Endothelial cell of umbilical vein (primary cell): ENCODE data around the gene ROBO4. TPM values are rescaled to one million over a fixed set of nuclear protein-coding genes. Genes with fewer than 3 reads are reported as not detected.

Source experiments
- BruUV-seq: library from RNA; stranded (reverse); fragments of 400-500 nt; replicated peaks from 2 replicates; lab custom pipeline; 2021; lab: Mats Ljungman, UMichigan
- CTCF ChIA-PET: fragments of 300-600, 350-600 bp; sonication (Branson Sonifier 250); formaldehyde crosslinking; loops from one replicate; lab custom pipeline; 2021; ENCODE audit warnings: antibody characterized with exemption, inconsistent platforms; lab: Charles Lee
- POLR2A ChIA-PET: fragments of 300-600, 350-600 bp; sonication (Branson Sonifier 250); formaldehyde crosslinking; loops from one replicate; lab custom pipeline; 2021; ENCODE audit warnings: antibody characterized with exemption, inconsistent platforms; lab: Charles Lee
- DNase-seq: peaks from one replicate; pipeline ENCODE4 v3.0.0-alpha.2; 2011; ENCODE audit warnings: low read depth, low spot score
- FAIRE-seq: peaks from 2 replicates; lab custom pipeline; 2011; peaks lifted over from hg19 to GRCh38; lab: Jason Lieb, UNC
- H2AFZ ChIP-seq: 2 replicates; pipeline ENCODE4 v1.6.0; 2012; ENCODE audit warnings: low read depth, low read length, control low read depth, inconsistent platforms
- H3K27ac ChIP-seq: 2 replicates; pipeline ENCODE4 v1.5.1; 2011; ENCODE audit warnings: low read depth, mild to moderate bottlenecking, control low read depth, low read length, moderate library complexity; ENCODE audit not compliant: insufficient read depth
- H3K27me3 ChIP-seq, 2 experiments: 2 replicates each; pipeline versions ENCODE4 v1.6.0 to v1.6.1; 2011; ENCODE audit warnings: low read length in 2 of 2, mixed read lengths in 1 of 2; ENCODE audit not compliant: control insufficient read depth in 2 of 2, insufficient read depth in 2 of 2
- H3K36me3 ChIP-seq, 2 experiments: 2 replicates in 1 of 2; 3 replicates in 1 of 2; pipeline ENCODE4 v1.5.1; 2011; ENCODE audit warnings: low read length in 2 of 2, mild to moderate bottlenecking in 1 of 2, moderate library complexity in 1 of 2; ENCODE audit not compliant: control insufficient read depth in 2 of 2, insufficient read depth in 2 of 2; ENCODE audit errors: extremely low read depth in 1 of 2
- H3K4me1 ChIP-seq: 3 replicates; pipeline ENCODE4 v1.5.1; 2011; ENCODE audit warnings: mild to moderate bottlenecking, low read length; ENCODE audit not compliant: control insufficient read depth, insufficient read depth; ENCODE audit errors: extremely low read depth
- H3K4me2 ChIP-seq: 2 replicates; pipeline ENCODE4 v1.6.1; 2011; ENCODE audit warnings: low read length, control low read depth, mixed read lengths; ENCODE audit not compliant: insufficient read depth
- H3K4me3 ChIP-seq, 3 experiments: fragments of 200-600 bp in 1 of 3; sonication (generic), shearing (Covaris generic) in 1 of 3; replicated peaks in 1 of 3; 2 replicates each; pipeline ENCODE4 v1.5.1; 2011 to 2016; ENCODE audit warnings: control low read depth in 3 of 3, low read length in 3 of 3, mild to moderate bottlenecking in 2 of 3, inconsistent platforms in 1 of 3, low read depth in 1 of 3, moderate library complexity in 1 of 3; ENCODE audit not compliant: insufficient read depth in 1 of 3
- H3K79me2 ChIP-seq: 2 replicates; pipeline ENCODE4 v1.6.0; 2012; ENCODE audit warnings: low read length, inconsistent platforms; ENCODE audit not compliant: control insufficient read depth, insufficient read depth
- H3K9ac ChIP-seq: replicated peaks from 2 replicates; pipeline ENCODE3; 2011; ENCODE audit warnings: low read length, control low read depth; ENCODE audit not compliant: insufficient read depth; ENCODE audit errors: extremely low read depth
- H3K9me1 ChIP-seq: replicated peaks from 3 replicates; pipeline ENCODE4 v1.6.0; 2011; ENCODE audit warnings: mild to moderate bottlenecking, low read length; ENCODE audit not compliant: control insufficient read depth, insufficient read depth; ENCODE audit errors: extremely low read depth
- H3K9me3 ChIP-seq: replicated peaks from 2 replicates; pipeline ENCODE4 v1.5.1; 2012; ENCODE audit warnings: low read length, inconsistent platforms; ENCODE audit not compliant: control insufficient read depth, insufficient read depth
- H4K20me1 ChIP-seq: replicated peaks from 2 replicates; pipeline ENCODE3; 2011; ENCODE audit warnings: mild to moderate bottlenecking, low read length; ENCODE audit not compliant: control insufficient read depth, insufficient read depth; ENCODE audit errors: extremely low read depth
- EZH2 ChIP-seq: IDR thresholded peaks from 2 replicates; pipeline ENCODE4 v1.6.1; 2012; ENCODE audit warnings: borderline replicate concordance, low read depth, mild to moderate bottlenecking, moderate library complexity, low read length, inconsistent platforms; ENCODE audit not compliant: severe bottlenecking
- FOS ChIP-seq: IDR thresholded peaks from 2 replicates; pipeline ENCODE4 v1.6.1; 2011; ENCODE audit warnings: mild to moderate bottlenecking, low read length, moderate library complexity, borderline replicate concordance; ENCODE audit not compliant: insufficient read depth
- GATA2 ChIP-seq: IDR thresholded peaks from 2 replicates; pipeline ENCODE4 v1.7.0; 2011; ENCODE audit warnings: low read depth, mild to moderate bottlenecking, moderate library complexity, mixed read lengths, low read length; ENCODE audit not compliant: insufficient read length, insufficient read depth
- JUN ChIP-seq: IDR thresholded peaks from 2 replicates; pipeline ENCODE4 v1.6.1; 2011; ENCODE audit warnings: borderline replicate concordance, low read depth; ENCODE audit not compliant: insufficient read length, insufficient read depth
- POLR2A ChIP-seq: IDR thresholded peaks from 2 replicates; pipeline ENCODE4 v1.6.1; 2012; ENCODE audit warnings: low read depth, mild to moderate bottlenecking, control low read depth, low read length
- POLR2AphosphoS5 ChIP-seq: IDR thresholded peaks from 2 replicates; pipeline ENCODE4 v1.6.1; 2012; ENCODE audit warnings: low read depth, mild to moderate bottlenecking, control low read depth, low read length, moderate library complexity; ENCODE audit not compliant: insufficient read depth
- dilution Hi-C: fragments of 300-500 bp; cut with MboI; formaldehyde crosslinking; loops from one replicate; pipeline ENCODE4 v1.15.0; 2019; ENCODE audit warnings: low sequenced_read_pairs; ENCODE audit not compliant: extremely low pct_ligation_motif_present
- intact Hi-C: fragments of 100-400 bp; cut with micrococcal nuclease; formaldehyde crosslinking; loops from one replicate; pipeline ENCODE4 v1.10.0; 2022
- polyA plus RNA-seq, 4 experiments: library from polyadenylated mRNA; depleted of rRNA in 3 of 4; stranded (reverse) in 3 of 4; unstranded in 1 of 4; fragments of >200 nt; gene quantifications; 2 replicates each; pipeline versions ENCODE4 v1.2.1 to v1.2.3, GENCODE V29; 2011 to 2012; ENCODE audit warnings: missing spikeins in 1 of 4
- total RNA-seq: library from RNA; stranded (reverse); gene quantifications from 2 replicates; pipeline ENCODE4 v1.2.3, GENCODE V29; 2021

The ROBO4 gene
- total and polyA plus RNA-seq, 2 donors (not counting 3 experiments of a cell fraction or from before 2014, with no cell fraction given) = 260 to 474 TPM

GRCh38 chr11:124887667-124888013, 10.0 kb downstream of the ROBO4 start:
- Histone ChIP-seq H3K4me2 (no peak overlapping the region), H3K9me3 (no peaks in the 10 kb centered on the region), H3K36me3 (peaks cover 66 to 68% of the 10 kb centered on the region in 2 experiments), H3K9me1 (no peaks in the 10 kb centered on the region), H3K27me3 (no peaks in the 10 kb centered on the region), H3K27ac (no peak overlapping the region), H2AFZ (no peak overlapping the region), H3K79me2 (peaks cover 49% of the 10 kb centered on the region), H3K9ac (no peak overlapping the region), H3K4me3 (no peak overlapping the region), H3K4me1 (peaks cover 87% of the 10 kb centered on the region), H4K20me1 (no peaks in the 10 kb centered on the region)
- BruUV-seq = no TSS peak
- intact Hi-C loops = no loop called here
- no peak for TF ChIP-seq FOS
- peak; percentile 52 for TF ChIP-seq POLR2AphosphoS5
- POLR2A ChIA-PET = interaction anchor here (2.0 to 3.8 kb wide), 2 partner anchors 8 to 10 kb away, joined by 10 to 23 read pairs; partner anchors contain the start of gene ROBO4
- CTCF ChIA-PET = interaction anchor here (3.4 to 4.8 kb wide), 2 partner anchors 11 kb away, joined by 16 to 29 read pairs; partner anchors contain the start of gene ROBO4
- dilution Hi-C loops = no loop called here
- no peak for DNase-seq
- no peak for FAIRE-seq

- no peak for FAIRE-seq
- TSS peak; percentile 30 for BruUV-seq
- ChIA-PET CTCF (interaction anchor here (3.4 to 4.8 kb wide), 2 partner anchors 11 to 12 kb away, joined by 16 to 29 read pairs; partner anchors contain the start of gene ROBO4), POLR2A (interaction anchor here (1.2 to 3.8 kb wide), 3 partner anchors 8 to 66 kb away, joined by 5 to 23 read pairs (median 10); partner anchors contain the start of genes CCDC15 and ROBO4)
- Histone ChIP-seq H3K36me3 (peaks cover 61 to 63% of the 10 kb centered on the region in 2 experiments), H3K9me3 (no peaks in the 10 kb centered on the region), H3K4me3 (no peak overlapping the region), H3K79me2 (peaks cover 44% of the 10 kb centered on the region), H3K27ac (no peak overlapping the region), H4K20me1 (no peaks in the 10 kb centered on the region), H2AFZ (no peak overlapping the region), H3K9me1 (no peaks in the 10 kb centered on the region), H3K27me3 (no peaks in the 10 kb centered on the region), H3K4me2 (no peak overlapping the region), H3K4me1 (peaks cover 87% of the 10 kb centered on the region), H3K9ac (no peak overlapping the region)
- dilution Hi-C loops (no loop called here), intact Hi-C loops (no loop called here)
- no peak for DNase-seq
- TF ChIP-seq EZH2 (no peak), JUN (no peak), GATA2 (no peak), POLR2A (peak; percentile 71)
Observed at GRCh38 chr11:124886978-124887666, 10.5 kb downstream of the ROBO4 start.
